ENCODE measurements around the gene MYO7B. TPM values are rescaled to one million over a fixed set of nuclear protein-coding genes. Genes with fewer than 3 reads are reported as not detected.
A peak's percentile ranks its signal among the peaks of the same experiment; 100 is the strongest.

The MYO7B gene
- total RNA-seq, 1 donor from 2014 or later, result 0.28 TPM

DNA sequence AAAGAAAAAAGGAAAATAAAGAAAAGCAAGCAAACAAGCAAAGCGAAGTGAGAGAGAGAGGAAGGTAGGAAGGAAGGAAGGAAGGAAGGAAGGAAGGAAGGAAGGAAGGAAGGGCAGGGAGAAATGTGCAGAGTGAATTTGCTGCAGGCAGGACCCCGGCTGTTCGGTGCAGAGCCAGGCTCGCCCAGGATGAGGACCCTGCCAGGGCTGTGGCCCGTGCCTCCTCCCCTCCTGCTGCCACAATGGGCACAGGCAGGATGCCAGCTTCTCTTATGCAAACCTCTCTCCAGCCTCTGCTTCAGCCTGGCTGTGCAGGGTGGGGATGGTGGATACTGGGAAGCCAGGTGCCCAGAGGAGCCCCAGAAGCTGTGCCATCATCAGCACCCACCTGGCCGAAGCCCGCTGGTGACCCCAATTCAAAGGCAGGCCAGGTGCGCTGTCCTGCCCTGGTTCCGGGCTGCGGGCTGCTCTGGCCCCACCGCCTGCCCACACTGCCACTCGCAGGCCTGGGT lies 113.7 kb downstream of the MYO7B start:
- no peaks in the 10 kb centered on the region for H3K27me3 Mint-ChIP-seq (ENCODE audit: low read depth)
- H3K4me1 Mint-ChIP-seq, result peaks cover 58% of the 10 kb centered on the region
- no peaks in the 10 kb centered on the region for H3K9me3 Mint-ChIP-seq
- no peaks in the 10 kb centered on the region for H3K36me3 Mint-ChIP-seq (ENCODE audit: low read depth)
- TF ChIP-seq, protein P1, sequence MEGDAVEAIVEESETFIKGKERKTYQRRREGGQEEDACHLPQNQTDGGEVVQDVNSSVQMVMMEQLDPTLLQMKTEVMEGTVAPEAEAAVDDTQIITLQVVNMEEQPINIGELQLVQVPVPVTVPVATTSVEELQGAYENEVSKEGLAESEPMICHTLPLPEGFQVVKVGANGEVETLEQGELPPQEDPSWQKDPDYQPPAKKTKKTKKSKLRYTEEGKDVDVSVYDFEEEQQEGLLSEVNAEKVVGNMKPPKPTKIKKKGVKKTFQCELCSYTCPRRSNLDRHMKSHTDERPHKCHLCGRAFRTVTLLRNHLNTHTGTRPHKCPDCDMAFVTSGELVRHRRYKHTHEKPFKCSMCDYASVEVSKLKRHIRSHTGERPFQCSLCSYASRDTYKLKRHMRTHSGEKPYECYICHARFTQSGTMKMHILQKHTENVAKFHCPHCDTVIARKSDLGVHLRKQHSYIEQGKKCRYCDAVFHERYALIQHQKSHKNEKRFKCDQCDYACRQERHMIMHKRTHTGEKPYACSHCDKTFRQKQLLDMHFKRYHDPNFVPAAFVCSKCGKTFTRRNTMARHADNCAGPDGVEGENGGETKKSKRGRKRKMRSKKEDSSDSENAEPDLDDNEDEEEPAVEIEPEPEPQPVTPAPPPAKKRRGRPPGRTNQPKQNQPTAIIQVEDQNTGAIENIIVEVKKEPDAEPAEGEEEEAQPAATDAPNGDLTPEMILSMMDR (conservative IDR thresholded peaks at IDR 0.05), result no peak
- no peak overlapping the region for H3K27ac Mint-ChIP-seq (ENCODE audit: unreplicated experiment)
- no peak for DNase-seq (ENCODE audit: low read depth, low spot score)
- no peak overlapping the region for H3K4me3 Mint-ChIP-seq

DNA sequence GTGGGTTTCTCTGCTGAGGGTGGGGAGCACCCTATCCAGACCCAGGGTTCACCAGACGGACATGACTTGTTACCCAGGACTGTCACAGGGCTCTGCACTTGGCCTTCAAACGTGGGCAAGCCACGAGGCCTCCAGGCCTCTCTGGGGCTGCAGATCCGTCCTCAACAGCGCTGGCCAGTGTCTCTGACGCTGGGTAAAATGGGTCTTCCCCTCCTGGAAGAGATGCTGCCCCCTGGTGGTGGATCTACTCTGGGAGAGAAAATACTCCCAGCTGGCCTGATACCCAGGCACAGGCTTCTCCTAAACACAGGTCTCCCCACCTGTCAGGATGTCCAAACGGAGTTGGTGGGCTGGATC lies 114.2 kb downstream of the MYO7B start:
- H3K4me3 Mint-ChIP-seq, result peak overlapping the region; percentile 60
- DNase-seq (ENCODE audit: low read depth, low spot score), result peak; percentile 99
- H3K4me1 Mint-ChIP-seq, result peaks cover 54% of the 10 kb centered on the region
- no peaks in the 10 kb centered on the region for H3K36me3 Mint-ChIP-seq (ENCODE audit: low read depth)
- no peaks in the 10 kb centered on the region for H3K27me3 Mint-ChIP-seq (ENCODE audit: low read depth)
- TF ChIP-seq, protein P1 (conservative IDR thresholded peaks at IDR 0.05), result peak; percentile 87
- H3K9me3 Mint-ChIP-seq, result no peaks in the 10 kb centered on the region
- H3K27ac Mint-ChIP-seq (ENCODE audit: unreplicated experiment), result peak overlapping the region; percentile 93

DNA sequence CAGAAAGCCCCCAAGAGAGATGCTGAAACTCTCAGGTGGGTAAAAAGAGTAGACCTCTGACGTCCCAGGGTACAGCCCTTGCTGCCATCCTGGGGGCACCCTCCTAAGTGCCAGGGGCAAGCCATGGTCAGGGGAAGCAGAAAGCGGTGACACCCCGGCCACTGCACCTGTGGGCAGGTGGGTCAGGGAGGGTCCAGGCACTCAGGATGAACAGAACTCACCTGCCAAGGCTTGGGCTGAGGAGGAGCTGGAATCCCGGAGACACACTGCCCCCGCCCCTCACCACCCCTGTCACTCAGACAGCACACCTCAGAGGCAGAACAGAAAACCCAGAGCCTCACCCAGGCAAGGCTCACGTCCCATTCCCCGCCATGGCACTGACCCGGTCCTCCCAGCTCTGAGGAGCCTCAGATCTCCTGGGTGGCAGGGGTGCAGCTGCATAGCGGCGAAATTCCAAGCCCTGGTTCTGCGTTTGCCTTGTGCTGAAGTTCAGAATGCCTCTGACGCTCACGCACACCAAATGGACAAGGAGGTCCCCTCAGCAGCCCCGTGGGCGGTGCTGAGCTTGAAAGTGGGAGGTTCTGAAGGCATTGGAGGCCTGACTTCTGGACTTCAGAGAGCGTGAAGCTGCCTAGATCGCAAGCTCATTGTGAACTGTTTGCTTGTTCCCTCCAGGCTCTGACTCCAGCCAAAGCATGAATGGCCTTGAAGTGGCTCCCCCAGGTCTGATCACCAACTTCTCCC lies 114.7 kb downstream of the MYO7B start:
- Mint-ChIP-seq H3K27me3 (ENCODE audit: low read depth) (no peaks in the 10 kb centered on the region), H3K4me3 (no peak overlapping the region), H3K36me3 (ENCODE audit: low read depth) (no peaks in the 10 kb centered on the region), H3K4me1 (peaks cover 52% of the 10 kb centered on the region), H3K9me3 (no peaks in the 10 kb centered on the region), H3K27ac (ENCODE audit: unreplicated experiment) (no peak overlapping the region)
- TF ChIP-seq, protein P1 (conservative IDR thresholded peaks at IDR 0.05), result peak; percentile 43
- DNase-seq (ENCODE audit: low read depth, low spot score), result no peak

DNA sequence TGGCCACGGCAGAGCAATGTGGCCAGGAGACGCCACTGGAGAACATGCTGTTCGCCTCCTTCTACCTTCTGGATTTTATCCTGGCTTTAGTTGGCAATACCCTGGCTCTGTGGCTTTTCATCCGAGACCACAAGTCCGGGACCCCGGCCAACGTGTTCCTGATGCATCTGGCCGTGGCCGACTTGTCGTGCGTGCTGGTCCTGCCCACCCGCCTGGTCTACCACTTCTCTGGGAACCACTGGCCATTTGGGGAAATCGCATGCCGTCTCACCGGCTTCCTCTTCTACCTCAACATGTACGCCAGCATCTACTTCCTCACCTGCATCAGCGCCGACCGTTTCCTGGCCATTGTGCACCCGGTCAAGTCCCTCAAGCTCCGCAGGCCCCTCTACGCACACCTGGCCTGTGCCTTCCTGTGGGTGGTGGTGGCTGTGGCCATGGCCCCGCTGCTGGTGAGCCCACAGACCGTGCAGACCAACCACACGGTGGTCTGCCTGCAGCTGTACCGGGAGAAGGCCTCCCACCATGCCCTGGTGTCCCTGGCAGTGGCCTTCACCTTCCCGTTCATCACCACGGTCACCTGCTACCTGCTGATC lies 115.4 kb downstream of the MYO7B start:
- TF ChIP-seq, protein P1 (conservative IDR thresholded peaks at IDR 0.05), result no peak
- no peaks in the 10 kb centered on the region for H3K9me3 Mint-ChIP-seq
- H3K4me3 Mint-ChIP-seq, result no peak overlapping the region
- no peaks in the 10 kb centered on the region for H3K36me3 Mint-ChIP-seq (ENCODE audit: low read depth)
- DNase-seq (ENCODE audit: low read depth, low spot score), result no peak
- peaks cover 52% of the 10 kb centered on the region for H3K4me1 Mint-ChIP-seq
- no peaks in the 10 kb centered on the region for H3K27me3 Mint-ChIP-seq (ENCODE audit: low read depth)
- no peak overlapping the region for H3K27ac Mint-ChIP-seq (ENCODE audit: unreplicated experiment)

DNA sequence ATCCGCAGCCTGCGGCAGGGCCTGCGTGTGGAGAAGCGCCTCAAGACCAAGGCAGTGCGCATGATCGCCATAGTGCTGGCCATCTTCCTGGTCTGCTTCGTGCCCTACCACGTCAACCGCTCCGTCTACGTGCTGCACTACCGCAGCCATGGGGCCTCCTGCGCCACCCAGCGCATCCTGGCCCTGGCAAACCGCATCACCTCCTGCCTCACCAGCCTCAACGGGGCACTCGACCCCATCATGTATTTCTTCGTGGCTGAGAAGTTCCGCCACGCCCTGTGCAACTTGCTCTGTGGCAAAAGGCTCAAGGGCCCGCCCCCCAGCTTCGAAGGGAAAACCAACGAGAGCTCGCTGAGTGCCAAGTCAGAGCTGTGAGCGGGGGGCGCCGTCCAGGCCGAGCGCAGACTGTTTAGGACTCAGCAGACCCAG lies 115.9 kb downstream of the MYO7B start:
- Mint-ChIP-seq H3K4me1 (peaks cover 47% of the 10 kb centered on the region), H3K36me3 (ENCODE audit: low read depth) (no peaks in the 10 kb centered on the region), H3K4me3 (peak overlapping the region; percentile 71)

More for the DNA sequence above, 115.9 kb downstream of the MYO7B start:
- Mint-ChIP-seq H3K27me3 (ENCODE audit: low read depth) (no peaks in the 10 kb centered on the region), H3K27ac (ENCODE audit: unreplicated experiment) (peak overlapping the region; percentile 97), H3K9me3 (no peaks in the 10 kb centered on the region)
- TF ChIP-seq, protein P1 (conservative IDR thresholded peaks at IDR 0.05), result no peak
- no peak for DNase-seq (ENCODE audit: low read depth, low spot score)
